Posterior vena cava (tissue), 2 donors: ENCODE measurements around the gene KLHL26. TPM values are rescaled to one million over a fixed set of nuclear protein-coding genes. Genes with fewer than 3 reads are reported as not detected.

Experiments
- DNase-seq: peaks from one replicate; pipeline ENCODE4 v3.0.0-alpha.2; 2020; ENCODE audit warnings: low spot score
- intact Hi-C, 2 donors: fragments of 100-400 bp; cut with DNase I; formaldehyde crosslinking; loops; one replicate each; pipeline versions ENCODE4 v1.14.1 to v1.14.2; 2022 to 2023
- total RNA-seq, 2 donors: library from RNA; stranded (reverse); fragmentation: NEBNext Ultra II Directional; extraction: Animal tissue kit (Norgen Biotek cat#: 25700); gene quantifications; one replicate each; pipeline ENCODE4 v1.2.1, GENCODE V29; 2021
- donor health status: DM: yes; HTN: yes; CAD: no.
- donor health status: DM: yes; HTN: yes; CAD: no.

Gene KLHL26
- total RNA-seq, 2 donors from 2014 or later: 14.5 to 17.6 TPM

- no peak for DNase-seq
- intact Hi-C loops: no loop called here
These were observed 26.6 kb upstream of the KLHL26 start for GRCh38 chr19:18610245-18610555.

GRCh38 chr19:18610556-18611326, 26.1 kb upstream of the KLHL26 start:
- intact Hi-C loops: no loop called here
- DNase-seq: no peak

GRCh38 chr19:18611327-18612050, 25.3 kb upstream of the KLHL26 start:
- intact Hi-C loops: no loop called here
- no peak for DNase-seq

- intact Hi-C loops: no loop called here
These were observed 24.6 kb upstream of the KLHL26 start for GRCh38 chr19:18612051-18612771.

GRCh38 chr19:18612772-18613588, 23.8 kb upstream of the KLHL26 start, which contains the start of gene TMEM59L:
TMEM59L (plus strand) TSS chr19:18612870; CDS start chr19:18612959, 89 bp downstream.
- no peak for DNase-seq
- intact Hi-C loops: no loop called here

More at GRCh38 chr19:18612051-18612771, 24.6 kb upstream of the KLHL26 start:
- DNase-seq: no peak

- intact Hi-C loops: no loop called here
These were observed 23.1 kb upstream of the KLHL26 start for GRCh38 chr19:18613589-18614234.

GRCh38 chr19:18616023-18616422, 20.8 kb upstream of the KLHL26 start:
- no peak for DNase-seq
- intact Hi-C loops: no loop called here

More at GRCh38 chr19:18613589-18614234, 23.1 kb upstream of the KLHL26 start:
- no peak for DNase-seq

- intact Hi-C loops: no loop called here
- no peak for DNase-seq
These were observed 19.3 kb upstream of the KLHL26 start for GRCh38 chr19:18617562-18617961.

- intact Hi-C loops: no loop called here
- no peak for DNase-seq
These were observed 18.6 kb upstream of the KLHL26 start for GRCh38 chr19:18618236-18618635.

GRCh38 chr19:18620311-18620710, 16.5 kb upstream of the KLHL26 start:
- intact Hi-C loops: no loop called here
- DNase-seq: no peak

GRCh38 chr19:18620902-18621301, 15.9 kb upstream of the KLHL26 start:
- intact Hi-C loops: no loop called here
- DNase-seq: no peak

- intact Hi-C loops: no loop called here
- DNase-seq: no peak
These were observed 9.9 kb upstream of the KLHL26 start for GRCh38 chr19:18626906-18627305.

- no peak for DNase-seq
- intact Hi-C loops: no loop called here
These were observed 7.4 kb upstream of the KLHL26 start for GRCh38 chr19:18629166-18630088.

GRCh38 chr19:18633321-18633720, 3.5 kb upstream of the KLHL26 start:
- intact Hi-C loops: no loop called here
- DNase-seq: no peak

- intact Hi-C loops: no loop called here
- DNase-seq: no peak
These were observed 2.1 kb upstream of the KLHL26 start for GRCh38 chr19:18634612-18635297.

- intact Hi-C loops: no loop called here
- DNase-seq: no peak
These were observed 1.0 kb upstream of the KLHL26 start for GRCh38 chr19:18635831-18636182.

GRCh38 chr19:18636183-18636968, 452 bp upstream of the KLHL26 start:
- intact Hi-C loops: no loop called here
- peak; percentile 100 for DNase-seq
